ENCODE measurements around the gene CISH.

Gene CISH

DNA sequence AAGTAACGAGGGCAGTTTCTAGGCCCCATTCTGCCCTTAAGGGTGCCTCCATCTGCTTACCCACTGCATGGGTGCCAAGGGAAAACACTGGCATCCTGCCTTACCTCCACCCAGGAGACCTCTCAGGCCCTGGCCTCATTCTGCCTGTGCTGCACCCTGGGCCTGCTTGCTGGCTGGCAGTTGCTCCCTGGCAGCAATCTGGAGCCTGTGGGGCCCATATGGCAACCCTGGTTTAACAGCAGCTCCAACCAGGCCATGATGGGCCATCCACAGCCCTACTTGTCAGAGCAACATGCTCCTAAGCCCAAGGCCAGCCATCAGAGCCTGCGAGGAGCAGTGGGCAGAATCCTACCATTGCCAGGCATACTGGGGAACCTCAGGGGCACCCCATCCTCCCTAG is 47.7 kb downstream of the CISH start:
- DNase-seq (ENCODE audit: low read depth): no peak
- peaks cover 28% of the 10 kb centered on the region for H3K4me1 ChIP-seq (ENCODE audit: control insufficient read depth, insufficient read depth, low read length)
- no peaks in the 10 kb centered on the region for H3K36me3 ChIP-seq (ENCODE audit: control insufficient read depth, insufficient read depth, low read length, severe bottlenecking)
- no peak overlapping the region for H3K4me3 ChIP-seq (ENCODE audit: low read length)
- H3K9me3 ChIP-seq (ENCODE audit: control insufficient read depth, low read length): no peaks in the 10 kb centered on the region
- H3K9ac ChIP-seq (ENCODE audit: low read length): no peak overlapping the region
- H3K27me3 ChIP-seq (replicated peaks; ENCODE audit: control insufficient read depth, insufficient read depth, low read length): no peaks in the 10 kb centered on the region

DNA sequence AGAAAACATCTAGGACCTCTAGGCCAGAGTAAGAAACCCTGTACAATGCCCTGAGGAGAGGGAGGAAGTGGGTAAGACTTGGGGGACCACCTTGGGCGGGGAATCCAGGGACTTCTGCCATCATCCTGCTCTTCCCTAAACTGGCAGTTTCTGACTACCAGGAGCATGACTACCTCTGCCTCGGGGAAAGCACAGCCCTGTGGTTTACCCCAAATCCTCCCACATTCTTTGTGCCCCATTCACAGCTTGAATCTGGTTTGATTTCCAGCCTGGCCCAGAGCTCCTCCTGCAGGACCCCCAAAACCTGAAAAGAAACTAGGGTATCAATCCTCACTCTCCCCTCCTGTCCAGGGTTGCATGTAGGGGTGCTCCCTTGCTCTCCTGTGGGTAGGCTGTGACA is 48.7 kb downstream of the CISH start:
- no peaks in the 10 kb centered on the region for H3K27me3 ChIP-seq (replicated peaks; ENCODE audit: control insufficient read depth, insufficient read depth, low read length)
- no peak overlapping the region for H3K9ac ChIP-seq (ENCODE audit: low read length)
- no peaks in the 10 kb centered on the region for H3K9me3 ChIP-seq (ENCODE audit: control insufficient read depth, low read length)
- peak; percentile 68 for DNase-seq (ENCODE audit: low read depth)
- peaks cover 20% of the 10 kb centered on the region for H3K4me1 ChIP-seq (ENCODE audit: control insufficient read depth, insufficient read depth, low read length)
- no peaks in the 10 kb centered on the region for H3K36me3 ChIP-seq (ENCODE audit: control insufficient read depth, insufficient read depth, low read length, severe bottlenecking)
- H3K4me3 ChIP-seq (ENCODE audit: low read length): no peak overlapping the region

DNA sequence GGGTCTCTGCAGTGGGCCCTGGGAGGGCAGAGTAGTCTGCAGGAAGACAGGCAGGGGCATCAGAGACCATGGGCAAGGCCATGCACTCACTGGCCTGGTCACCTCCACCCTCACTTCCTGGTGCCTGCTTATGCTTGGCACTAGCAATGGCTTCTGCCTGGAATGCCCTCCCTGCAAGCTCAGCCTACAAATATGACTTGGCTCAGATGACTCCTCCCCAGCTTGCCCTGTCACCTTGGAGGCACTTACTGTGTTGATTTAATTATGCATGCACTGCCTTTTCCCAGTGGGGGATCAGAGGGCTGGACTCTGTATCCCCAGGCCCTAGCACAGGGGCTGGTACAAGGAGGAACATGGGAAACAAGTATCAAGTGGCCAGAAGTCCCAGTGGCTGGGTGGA is 51.9 kb downstream of the CISH start:
- H3K4me3 ChIP-seq (ENCODE audit: low read length): no peak overlapping the region
- no peaks in the 10 kb centered on the region for H3K36me3 ChIP-seq (ENCODE audit: control insufficient read depth, insufficient read depth, low read length, severe bottlenecking)
- H3K27me3 ChIP-seq (replicated peaks; ENCODE audit: control insufficient read depth, insufficient read depth, low read length): peaks cover 14% of the 10 kb centered on the region
- no peak overlapping the region for H3K9ac ChIP-seq (ENCODE audit: low read length)
- DNase-seq (ENCODE audit: low read depth): no peak
- H3K9me3 ChIP-seq (ENCODE audit: control insufficient read depth, low read length): no peaks in the 10 kb centered on the region
- H3K4me1 ChIP-seq (ENCODE audit: control insufficient read depth, insufficient read depth, low read length): peaks cover 10% of the 10 kb centered on the region

DNA sequence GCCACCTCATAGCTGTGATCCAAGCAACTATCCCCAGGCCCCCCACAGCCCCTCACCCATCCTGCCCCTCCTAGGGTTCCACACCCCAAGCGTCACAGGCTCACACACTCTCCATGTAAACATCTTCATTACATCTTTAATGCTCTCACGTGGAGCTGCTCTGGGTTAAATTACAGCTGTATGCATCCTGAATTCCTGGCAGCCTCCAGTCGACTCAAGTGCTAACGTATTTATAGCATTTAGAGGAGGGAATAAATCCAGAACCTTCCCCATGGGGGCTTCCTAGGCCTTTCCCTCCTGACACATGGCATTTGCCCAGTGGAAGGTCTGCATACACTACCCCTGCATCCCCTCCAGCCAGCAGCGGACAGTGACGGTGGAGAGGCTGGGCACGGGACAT is 53.7 kb downstream of the CISH start:
- Histone ChIP-seq H3K27me3 (replicated peaks; ENCODE audit: control insufficient read depth, insufficient read depth, low read length) (peaks cover 19% of the 10 kb centered on the region), H3K4me3 (ENCODE audit: low read length) (no peak overlapping the region), H3K9ac (ENCODE audit: low read length) (no peak overlapping the region), H3K36me3 (ENCODE audit: control insufficient read depth, insufficient read depth, low read length, severe bottlenecking) (no peaks in the 10 kb centered on the region), H3K9me3 (ENCODE audit: control insufficient read depth, low read length) (no peaks in the 10 kb centered on the region), H3K4me1 (ENCODE audit: control insufficient read depth, insufficient read depth, low read length) (peaks cover 4% of the 10 kb centered on the region)
- DNase-seq (ENCODE audit: low read depth): no peak

DNA sequence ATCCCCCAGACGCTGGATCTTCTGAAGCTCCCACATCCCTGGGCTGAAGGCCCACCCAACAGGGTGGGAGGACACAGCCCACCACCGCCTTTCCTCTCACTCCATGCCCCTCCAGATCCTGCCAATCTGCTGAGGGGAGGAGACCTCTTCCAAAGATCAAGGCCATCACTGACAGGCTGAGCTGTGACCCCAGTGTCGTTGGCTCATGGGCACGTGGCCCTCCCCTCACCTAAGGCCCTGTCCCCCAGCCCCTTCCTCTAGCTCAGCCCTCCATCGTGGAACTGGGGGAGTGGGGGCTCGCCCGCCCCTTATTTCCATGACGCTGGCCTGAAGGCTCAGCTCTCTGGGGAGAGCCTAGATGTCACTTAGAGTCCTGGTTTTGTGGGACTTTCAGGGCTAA is 54.5 kb downstream of the CISH start:
- H3K4me3 ChIP-seq (ENCODE audit: low read length): no peak overlapping the region
- H3K27me3 ChIP-seq (replicated peaks; ENCODE audit: control insufficient read depth, insufficient read depth, low read length): peaks cover 27% of the 10 kb centered on the region
- no peak overlapping the region for H3K9ac ChIP-seq (ENCODE audit: low read length)
- no peaks in the 10 kb centered on the region for H3K4me1 ChIP-seq (ENCODE audit: control insufficient read depth, insufficient read depth, low read length)
- no peak for DNase-seq (ENCODE audit: low read depth)
- no peaks in the 10 kb centered on the region for H3K9me3 ChIP-seq (ENCODE audit: control insufficient read depth, low read length)
- no peaks in the 10 kb centered on the region for H3K36me3 ChIP-seq (ENCODE audit: control insufficient read depth, insufficient read depth, low read length, severe bottlenecking)
